GM12892 (cell line): ENCODE measurements around the gene UBE3A. TPM values are rescaled to one million over a fixed set of nuclear protein-coding genes. Genes with fewer than 3 reads are reported as not detected.

ENCODE experiments used
- DNase-seq: peaks from one replicate; pipeline ENCODE4 v3.0.0; 2011; ENCODE audit not compliant: insufficient read length
- FAIRE-seq: peaks from 2 replicates; lab custom pipeline; 2011; peaks lifted over from hg19 to GRCh38; lab: Jason Lieb, UNC
- POLR2A ChIP-seq: IDR thresholded peaks from 2 replicates; pipeline ENCODE4 v1.6.1; 2011; ENCODE audit warnings: low read depth, low read length, control low read depth
- POLR2AphosphoS5 ChIP-seq: IDR thresholded peaks from 2 replicates; pipeline ENCODE4 v1.6.1; 2011; ENCODE audit warnings: low read depth, low read length, control low read depth
- TAF1 ChIP-seq: IDR thresholded peaks from 2 replicates; pipeline ENCODE4 v1.6.1; 2011; ENCODE audit warnings: low read depth, mild to moderate bottlenecking, control low read depth, low read length, borderline replicate concordance
- polyA plus RNA-seq: library from polyadenylated mRNA; unstranded; fragments of >200 nt; gene quantifications from one replicate; pipeline ENCODE4 v1.2.1, GENCODE V29; 2012; ENCODE audit warnings: missing spikeins, inconsistent platforms; ENCODE audit not compliant: missing spikeins

Gene UBE3A
- polyA plus RNA-seq = 37.5 TPM

- TF ChIP-seq TAF1 (peak; percentile 78), POLR2AphosphoS5 (peak; percentile 88), POLR2A (peak; percentile 90)
- DNase-seq (peak; percentile 69), FAIRE-seq (peak; percentile 99)
These were observed at the start of gene UBE3A for GRCh38 chr15:25438601-25439368. UBE3A (minus strand) TSS chr15:25439024; CDS start chr15:25409107, 29,917 bp downstream.

GRCh38 chr15:25487226-25487884, 48.5 kb upstream of the UBE3A start:
- no peak for FAIRE-seq
- DNase-seq = no peak

GRCh38 chr15:25486051-25486450, 47.2 kb upstream of the UBE3A start:
- TF ChIP-seq TAF1 (no peak), POLR2A (no peak), POLR2AphosphoS5 (no peak)
- DNase-seq (no peak), FAIRE-seq (no peak)

More at GRCh38 chr15:25487226-25487884, 48.5 kb upstream of the UBE3A start:
- TF ChIP-seq POLR2A = no peak
- no peak for TF ChIP-seq POLR2AphosphoS5
- TF ChIP-seq TAF1 = no peak

GRCh38 chr15:25481208-25481859, 42.5 kb upstream of the UBE3A start:
- DNase-seq (no peak), FAIRE-seq (no peak)
- no peak for TF ChIP-seq POLR2AphosphoS5
- TF ChIP-seq POLR2A = no peak
- TF ChIP-seq TAF1 = no peak

GRCh38 chr15:25478313-25478712, 39.5 kb upstream of the UBE3A start:
- DNase-seq (no peak), FAIRE-seq (no peak)
- TF ChIP-seq POLR2A = no peak
- TF ChIP-seq POLR2AphosphoS5 = no peak
- no peak for TF ChIP-seq TAF1

- no peak for DNase-seq
- FAIRE-seq = no peak
- TF ChIP-seq POLR2AphosphoS5 (no peak), POLR2A (no peak), TAF1 (no peak)
These were observed 39.0 kb upstream of the UBE3A start for GRCh38 chr15:25477816-25478215.

GRCh38 chr15:25474251-25474650, 35.4 kb upstream of the UBE3A start:
- DNase-seq (no peak), FAIRE-seq (no peak)
- TF ChIP-seq TAF1 = no peak
- TF ChIP-seq POLR2A = no peak
- no peak for TF ChIP-seq POLR2AphosphoS5

GRCh38 chr15:25470230-25470629, 31.4 kb upstream of the UBE3A start:
- TF ChIP-seq POLR2AphosphoS5 (no peak), POLR2A (no peak), TAF1 (no peak)
- FAIRE-seq (no peak), DNase-seq (no peak)

GRCh38 chr15:25469377-25469776, 30.6 kb upstream of the UBE3A start:
- TF ChIP-seq POLR2A = no peak
- no peak for TF ChIP-seq TAF1
- TF ChIP-seq POLR2AphosphoS5 = no peak
- FAIRE-seq (no peak), DNase-seq (no peak)

GRCh38 chr15:25468611-25469010, 29.8 kb upstream of the UBE3A start:
- DNase-seq = no peak
- TF ChIP-seq TAF1 = no peak
- no peak for TF ChIP-seq POLR2AphosphoS5
- TF ChIP-seq POLR2A = no peak
- no peak for FAIRE-seq

- TF ChIP-seq POLR2AphosphoS5 = no peak
- TF ChIP-seq POLR2A = no peak
- no peak for TF ChIP-seq TAF1
- DNase-seq = no peak
- no peak for FAIRE-seq
These were observed 27.0 kb upstream of the UBE3A start for GRCh38 chr15:25465835-25466234.

GRCh38 chr15:25464784-25465183, 26.0 kb upstream of the UBE3A start:
- FAIRE-seq (no peak), DNase-seq (no peak)
- TF ChIP-seq TAF1 (no peak), POLR2AphosphoS5 (no peak), POLR2A (no peak)
